HFF-Myc (cell line): Measurements from ENCODE around the gene MRPL36.

Source experiments
- DNase-seq: peaks from one replicate; pipeline ENCODE4 v3.0.0-alpha.2; 2011; ENCODE audit warnings: low read depth; ENCODE audit errors: extremely low read depth
- H3K4me3 ChIP-seq: replicated peaks from 2 replicates; pipeline ENCODE4 v1.5.1; 2011; ENCODE audit warnings: low read depth, mild to moderate bottlenecking, control low read depth, low read length
- TF ChIP-seq, protein P1 (sequence below): IDR thresholded peaks from 2 replicates; pipeline ENCODE4 v1.5.1; 2012; ENCODE audit warnings: mild to moderate bottlenecking, low read depth, low read length, control low read depth; ENCODE audit errors: missing control alignments

MRPL36 gene

DNA sequence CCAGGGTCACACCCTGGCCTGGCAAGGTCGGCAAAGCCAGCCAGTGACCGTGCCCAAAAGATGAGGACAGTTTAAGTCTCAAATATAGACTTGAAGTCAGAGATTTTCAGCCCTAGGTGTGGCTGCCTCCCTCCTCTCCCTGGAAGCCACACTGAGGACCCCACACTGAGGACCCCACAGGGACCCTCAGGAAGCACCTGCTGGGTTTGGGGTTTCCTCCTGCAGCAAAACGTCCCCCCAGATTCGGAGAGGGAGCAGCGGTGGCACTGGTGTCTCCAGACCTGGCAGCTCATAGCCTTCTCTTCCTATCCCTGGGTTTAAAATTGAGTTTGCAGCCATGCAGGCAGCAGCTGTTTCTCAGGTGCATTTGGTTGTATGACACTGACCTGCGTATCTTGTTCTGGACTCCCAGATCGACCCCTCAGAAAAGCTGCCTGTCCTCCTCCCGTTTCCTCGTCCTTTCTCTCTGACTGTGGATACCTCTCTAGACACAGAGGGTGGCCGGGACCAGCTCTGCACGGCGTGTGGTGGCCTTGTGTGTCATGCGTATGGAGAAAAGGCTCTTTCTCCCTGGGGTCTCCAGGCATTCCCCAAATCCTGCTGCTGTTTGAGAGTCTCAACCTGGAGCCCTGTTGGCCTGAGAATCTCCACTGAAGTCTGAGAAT is 36.6 kb downstream of the MRPL36 start:
- DNase-seq = no peak
- TF ChIP-seq, protein P1, sequence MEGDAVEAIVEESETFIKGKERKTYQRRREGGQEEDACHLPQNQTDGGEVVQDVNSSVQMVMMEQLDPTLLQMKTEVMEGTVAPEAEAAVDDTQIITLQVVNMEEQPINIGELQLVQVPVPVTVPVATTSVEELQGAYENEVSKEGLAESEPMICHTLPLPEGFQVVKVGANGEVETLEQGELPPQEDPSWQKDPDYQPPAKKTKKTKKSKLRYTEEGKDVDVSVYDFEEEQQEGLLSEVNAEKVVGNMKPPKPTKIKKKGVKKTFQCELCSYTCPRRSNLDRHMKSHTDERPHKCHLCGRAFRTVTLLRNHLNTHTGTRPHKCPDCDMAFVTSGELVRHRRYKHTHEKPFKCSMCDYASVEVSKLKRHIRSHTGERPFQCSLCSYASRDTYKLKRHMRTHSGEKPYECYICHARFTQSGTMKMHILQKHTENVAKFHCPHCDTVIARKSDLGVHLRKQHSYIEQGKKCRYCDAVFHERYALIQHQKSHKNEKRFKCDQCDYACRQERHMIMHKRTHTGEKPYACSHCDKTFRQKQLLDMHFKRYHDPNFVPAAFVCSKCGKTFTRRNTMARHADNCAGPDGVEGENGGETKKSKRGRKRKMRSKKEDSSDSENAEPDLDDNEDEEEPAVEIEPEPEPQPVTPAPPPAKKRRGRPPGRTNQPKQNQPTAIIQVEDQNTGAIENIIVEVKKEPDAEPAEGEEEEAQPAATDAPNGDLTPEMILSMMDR = no peak
- no peak overlapping the region for H3K4me3 ChIP-seq

DNA sequence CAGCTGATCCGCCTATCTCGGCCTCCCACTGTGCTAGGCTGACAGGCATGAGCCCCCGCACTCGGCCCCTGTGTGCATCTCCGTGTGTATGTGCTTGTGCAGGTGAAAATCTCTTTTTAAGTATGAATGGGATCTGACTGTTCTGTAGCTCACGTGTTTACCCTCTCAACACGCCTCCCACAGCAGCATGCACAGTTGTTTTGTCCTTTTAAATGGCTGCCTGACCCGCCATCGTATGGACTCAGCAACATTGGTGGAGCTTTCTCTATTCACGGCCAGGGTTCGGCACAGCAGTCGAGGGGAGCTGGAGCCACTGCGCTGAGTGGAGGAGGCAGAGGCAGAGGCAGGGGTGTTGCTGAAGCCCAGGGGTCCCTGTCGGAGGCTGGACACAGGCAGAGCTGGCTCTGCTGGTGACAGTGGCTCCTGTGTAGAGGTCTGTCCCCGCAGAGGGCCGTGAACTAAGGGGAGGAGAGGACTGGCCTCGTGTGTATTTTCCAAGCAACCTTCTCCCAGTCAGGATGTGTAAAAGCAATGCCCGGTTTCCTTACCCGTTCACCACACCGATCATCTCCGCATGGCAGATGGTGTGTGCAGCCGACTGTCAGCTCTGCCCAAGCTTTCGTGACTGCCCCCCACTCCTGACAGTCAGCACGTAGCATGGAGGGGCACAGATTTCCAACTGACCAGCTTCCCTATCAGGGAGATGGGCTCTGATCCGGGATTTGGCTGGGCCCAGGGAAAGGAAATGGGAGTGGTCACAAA is 37.3 kb downstream of the MRPL36 start:
- no peak overlapping the region for H3K4me3 ChIP-seq
- TF ChIP-seq, protein P1 = no peak
- no peak for DNase-seq

DNA sequence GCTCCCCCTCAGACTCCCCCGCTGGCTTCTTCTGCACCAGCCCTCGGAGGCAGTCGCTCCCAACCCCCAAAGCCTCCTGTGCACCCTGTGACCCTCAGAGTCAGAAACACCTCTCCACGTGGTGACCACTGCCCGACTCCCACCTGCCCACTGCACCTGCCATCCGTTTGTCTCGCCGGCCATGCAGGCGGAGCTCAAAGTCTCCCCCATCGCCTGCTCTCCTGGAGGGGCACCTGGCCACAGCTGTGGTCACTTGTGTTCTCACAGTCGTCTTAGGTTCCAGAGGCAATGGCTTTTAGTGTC is 38.2 kb downstream of the MRPL36 start:
- TF ChIP-seq, protein P1 = no peak
- H3K4me3 ChIP-seq = no peak overlapping the region
- DNase-seq = no peak

DNA sequence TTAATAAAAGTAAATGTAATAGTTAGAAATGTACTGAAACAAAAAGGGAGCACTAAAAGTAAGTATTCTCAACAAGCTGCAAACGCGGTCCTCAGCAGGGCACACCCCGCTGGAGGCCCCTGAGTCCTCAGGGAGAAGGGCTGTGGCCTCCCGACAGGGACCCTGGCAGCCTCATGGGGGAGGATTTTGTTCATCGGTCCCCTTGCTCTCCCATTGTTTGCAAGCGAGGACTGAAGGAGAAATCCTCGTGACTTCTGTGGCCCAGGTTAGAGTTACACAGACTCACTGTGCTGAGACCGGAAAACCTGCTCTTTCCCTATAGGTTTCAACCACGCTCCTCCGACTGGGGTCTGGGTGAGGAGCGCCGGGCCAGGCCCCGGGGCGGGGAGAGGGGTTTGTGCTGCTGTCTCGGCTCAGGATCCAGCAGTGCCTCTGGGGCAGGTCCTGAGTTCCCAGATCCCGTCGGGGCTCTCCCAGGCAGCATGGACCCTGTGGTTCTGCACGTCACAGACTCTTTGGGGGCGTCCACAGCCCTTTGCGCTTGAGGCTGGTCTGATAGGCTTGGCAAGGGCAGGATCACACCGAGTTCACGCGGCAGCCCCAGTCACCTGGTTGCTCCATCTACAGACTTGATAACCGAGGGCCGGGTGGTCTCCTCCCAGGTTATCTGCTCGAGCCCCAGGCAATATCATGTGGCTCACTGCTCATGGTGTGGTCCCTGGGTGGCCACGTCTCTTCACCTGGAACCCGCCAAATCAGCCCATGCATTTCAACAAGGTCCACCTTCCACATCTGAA is 38.8 kb downstream of the MRPL36 start:
- TF ChIP-seq, protein P1 = no peak
- H3K4me3 ChIP-seq = no peak overlapping the region
- DNase-seq = no peak

DNA sequence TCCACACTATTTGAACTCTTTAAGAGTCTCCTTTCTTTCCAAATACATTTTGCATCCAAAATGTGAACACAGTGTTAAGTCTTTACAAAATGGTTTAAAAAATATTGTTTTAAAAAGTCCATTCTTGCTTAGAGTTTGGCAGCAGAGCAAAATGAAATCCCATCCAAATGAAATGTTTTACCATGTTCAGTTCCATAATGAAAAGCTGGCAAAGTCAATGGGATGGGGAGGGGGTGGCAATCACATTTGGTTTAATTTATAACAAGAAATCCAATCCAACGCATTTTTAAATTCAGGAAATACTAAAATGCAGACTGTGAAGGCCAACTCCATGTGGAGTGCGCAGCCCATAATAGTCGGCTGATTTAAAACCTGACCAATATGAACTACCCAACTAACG is 39.4 kb downstream of the MRPL36 start:
- TF ChIP-seq, protein P1 = no peak
- no peak for DNase-seq
- H3K4me3 ChIP-seq = no peak overlapping the region

DNA sequence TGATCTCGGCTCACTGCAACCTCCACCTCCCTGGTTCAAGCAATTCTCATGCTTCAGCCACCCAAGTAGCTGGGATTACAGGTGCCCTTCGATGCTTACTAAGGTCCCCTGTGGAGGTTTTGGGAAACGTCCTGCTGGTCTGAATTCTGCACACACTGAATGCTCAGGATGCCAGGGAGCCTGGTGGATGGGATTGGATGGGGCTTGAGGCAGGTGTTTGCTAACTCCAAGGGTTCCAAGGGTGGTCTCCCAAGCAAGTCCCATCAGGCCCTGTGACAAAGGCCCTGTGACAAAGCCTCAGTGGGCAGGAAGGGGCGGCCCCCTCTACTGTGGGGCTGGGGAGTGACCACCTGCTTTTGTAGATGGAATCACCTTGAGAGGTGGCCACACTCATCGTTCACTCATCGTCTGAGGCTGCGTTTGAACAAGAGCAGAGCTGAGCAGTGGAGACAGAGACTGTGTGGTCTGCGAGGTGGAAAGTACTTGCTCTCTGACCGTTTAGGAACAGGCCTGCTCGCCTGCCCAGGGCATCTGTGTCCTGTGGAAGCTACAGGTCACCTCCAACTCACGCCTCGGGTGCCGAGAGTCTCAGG is 40.2 kb downstream of the MRPL36 start:
- DNase-seq = no peak
- H3K4me3 ChIP-seq = no peak overlapping the region
- TF ChIP-seq, protein P1 = no peak
